B cell (primary cell): ENCODE measurements around the gene DMXL2.

Experiments used
- EZH2 ChIP-seq: IDR thresholded peaks from 2 replicates; pipeline ENCODE4 v1.6.1; 2012; ENCODE audit warnings: borderline replicate concordance, low read depth, mild to moderate bottlenecking, moderate library complexity, low read length; ENCODE audit not compliant: insufficient read depth, poor library complexity, severe bottlenecking
- TF ChIP-seq, protein P1 (sequence below): fragments of 200-600 bp; IDR thresholded peaks from one replicate; pipeline ENCODE4 v1.8.0; 2022; ENCODE audit warnings: antibody characterized with exemption, mild to moderate bottlenecking

DNA sequence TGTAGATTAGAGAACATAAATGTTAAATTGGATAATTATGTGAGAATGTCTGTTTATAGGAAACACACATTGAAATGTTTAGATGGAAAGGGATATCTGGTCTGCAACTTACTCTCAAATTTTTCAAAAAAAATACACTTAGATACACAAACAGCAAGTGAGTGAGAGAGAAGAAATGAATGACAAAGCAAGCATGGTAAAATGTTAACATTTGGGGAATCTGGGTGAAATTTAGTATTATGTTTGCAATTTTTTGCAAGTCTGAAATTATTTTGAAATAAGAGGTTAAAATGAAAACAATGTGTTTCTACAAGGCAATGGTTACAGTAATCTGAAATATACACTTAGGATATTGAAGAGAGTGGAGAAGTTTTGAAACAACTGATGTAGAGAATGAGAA lies 146.8 kb downstream of the DMXL2 start:
- TF ChIP-seq, protein P1, sequence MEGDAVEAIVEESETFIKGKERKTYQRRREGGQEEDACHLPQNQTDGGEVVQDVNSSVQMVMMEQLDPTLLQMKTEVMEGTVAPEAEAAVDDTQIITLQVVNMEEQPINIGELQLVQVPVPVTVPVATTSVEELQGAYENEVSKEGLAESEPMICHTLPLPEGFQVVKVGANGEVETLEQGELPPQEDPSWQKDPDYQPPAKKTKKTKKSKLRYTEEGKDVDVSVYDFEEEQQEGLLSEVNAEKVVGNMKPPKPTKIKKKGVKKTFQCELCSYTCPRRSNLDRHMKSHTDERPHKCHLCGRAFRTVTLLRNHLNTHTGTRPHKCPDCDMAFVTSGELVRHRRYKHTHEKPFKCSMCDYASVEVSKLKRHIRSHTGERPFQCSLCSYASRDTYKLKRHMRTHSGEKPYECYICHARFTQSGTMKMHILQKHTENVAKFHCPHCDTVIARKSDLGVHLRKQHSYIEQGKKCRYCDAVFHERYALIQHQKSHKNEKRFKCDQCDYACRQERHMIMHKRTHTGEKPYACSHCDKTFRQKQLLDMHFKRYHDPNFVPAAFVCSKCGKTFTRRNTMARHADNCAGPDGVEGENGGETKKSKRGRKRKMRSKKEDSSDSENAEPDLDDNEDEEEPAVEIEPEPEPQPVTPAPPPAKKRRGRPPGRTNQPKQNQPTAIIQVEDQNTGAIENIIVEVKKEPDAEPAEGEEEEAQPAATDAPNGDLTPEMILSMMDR, result no peak
- TF ChIP-seq EZH2, result no peak
